Measurements from ENCODE around the gene INIP. TPM values are rescaled to one million over a fixed set of nuclear protein-coding genes. Genes with fewer than 3 reads are reported as not detected.

The INIP gene
- total and polyA plus RNA-seq, 2 of the 13 experiments (the other 11 are each of a cell fraction or from before 2014, with no cell fraction given), result 13.6 to 28.6 TPM

DNA sequence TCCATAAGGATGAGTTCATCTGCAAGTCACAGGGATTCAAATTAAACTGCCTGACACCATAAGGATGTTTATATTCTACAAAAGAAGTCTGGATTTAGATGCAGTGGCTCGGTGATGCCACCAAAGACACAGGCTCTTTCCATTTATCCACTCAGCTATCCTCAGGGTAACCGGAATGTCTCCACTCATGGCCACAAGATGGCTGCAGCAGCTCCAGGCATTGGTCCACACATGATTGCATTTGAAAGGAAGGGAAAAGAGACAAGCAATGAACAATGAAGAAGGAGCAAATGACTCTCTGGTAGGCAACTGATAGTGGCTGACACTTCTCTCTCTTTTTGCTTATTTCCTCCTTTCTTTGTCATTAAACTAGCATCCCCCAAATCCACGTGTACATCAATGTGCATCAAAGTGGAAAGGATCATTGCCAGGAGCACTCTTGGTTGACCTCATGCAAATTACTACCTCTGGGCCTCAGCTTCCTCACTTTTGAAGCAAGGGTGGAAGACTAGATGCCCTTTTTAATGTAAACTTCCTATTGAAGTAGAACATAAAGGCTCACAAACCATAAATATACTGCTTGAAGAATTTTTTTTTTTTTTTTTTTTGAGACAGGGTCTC, 25.4 kb upstream of the INIP start (continued):
- TF ChIP-seq, protein P1, sequence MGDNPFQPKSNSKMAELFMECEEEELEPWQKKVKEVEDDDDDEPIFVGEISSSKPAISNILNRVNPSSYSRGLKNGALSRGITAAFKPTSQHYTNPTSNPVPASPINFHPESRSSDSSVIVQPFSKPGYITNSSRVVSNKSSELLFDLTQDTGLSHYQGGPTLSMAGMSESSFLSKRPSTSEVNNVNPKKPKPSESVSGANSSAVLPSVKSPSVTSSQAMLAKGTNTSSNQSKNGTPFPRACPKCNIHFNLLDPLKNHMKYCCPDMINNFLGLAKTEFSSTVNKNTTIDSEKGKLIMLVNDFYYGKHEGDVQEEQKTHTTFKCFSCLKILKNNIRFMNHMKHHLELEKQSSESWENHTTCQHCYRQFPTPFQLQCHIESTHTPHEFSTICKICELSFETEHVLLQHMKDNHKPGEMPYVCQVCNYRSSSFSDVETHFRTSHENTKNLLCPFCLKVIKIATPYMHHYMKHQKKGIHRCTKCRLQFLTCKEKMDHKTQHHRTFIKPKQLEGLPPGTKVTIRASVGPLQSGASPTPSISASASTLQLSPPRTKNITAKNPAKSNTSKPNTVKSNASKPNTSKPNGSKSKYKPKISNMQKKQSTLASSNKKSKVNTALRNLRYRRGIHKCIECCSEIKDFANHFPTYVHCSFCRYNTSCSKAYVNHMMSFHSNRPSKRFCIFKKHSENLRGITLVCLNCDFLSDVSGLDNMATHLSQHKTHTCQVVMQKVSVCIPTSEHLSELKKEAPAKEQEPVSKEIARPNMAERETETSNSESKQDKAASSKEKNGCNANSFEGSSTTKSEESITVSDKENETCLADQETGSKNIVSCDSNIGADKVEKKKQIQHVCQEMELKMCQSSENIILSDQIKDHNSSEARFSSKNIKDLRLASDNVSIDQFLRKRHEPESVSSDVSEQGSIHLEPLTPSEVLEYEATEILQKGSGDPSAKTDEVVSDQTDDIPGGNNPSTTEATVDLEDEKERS (CRISPR knock-in tag; IDR thresholded peaks at IDR 0.05), result no peak
- TF ChIP-seq NFE2 (CRISPR knock-in tag; IDR thresholded peaks at IDR 0.05) (no peak), NCOA1 (CRISPR knock-in tag; IDR thresholded peaks at IDR 0.05) (no peak)
- TF ChIP-seq, protein P2, sequence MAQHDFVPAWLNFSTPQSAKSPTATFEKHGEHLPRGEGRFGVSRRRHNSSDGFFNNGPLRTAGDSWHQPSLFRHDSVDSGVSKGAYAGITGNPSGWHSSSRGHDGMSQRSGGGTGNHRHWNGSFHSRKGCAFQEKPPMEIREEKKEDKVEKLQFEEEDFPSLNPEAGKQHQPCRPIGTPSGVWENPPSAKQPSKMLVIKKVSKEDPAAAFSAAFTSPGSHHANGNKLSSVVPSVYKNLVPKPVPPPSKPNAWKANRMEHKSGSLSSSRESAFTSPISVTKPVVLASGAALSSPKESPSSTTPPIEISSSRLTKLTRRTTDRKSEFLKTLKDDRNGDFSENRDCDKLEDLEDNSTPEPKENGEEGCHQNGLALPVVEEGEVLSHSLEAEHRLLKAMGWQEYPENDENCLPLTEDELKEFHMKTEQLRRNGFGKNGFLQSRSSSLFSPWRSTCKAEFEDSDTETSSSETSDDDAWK (CRISPR knock-in tag; IDR thresholded peaks at IDR 0.05), result no peak

DNA sequence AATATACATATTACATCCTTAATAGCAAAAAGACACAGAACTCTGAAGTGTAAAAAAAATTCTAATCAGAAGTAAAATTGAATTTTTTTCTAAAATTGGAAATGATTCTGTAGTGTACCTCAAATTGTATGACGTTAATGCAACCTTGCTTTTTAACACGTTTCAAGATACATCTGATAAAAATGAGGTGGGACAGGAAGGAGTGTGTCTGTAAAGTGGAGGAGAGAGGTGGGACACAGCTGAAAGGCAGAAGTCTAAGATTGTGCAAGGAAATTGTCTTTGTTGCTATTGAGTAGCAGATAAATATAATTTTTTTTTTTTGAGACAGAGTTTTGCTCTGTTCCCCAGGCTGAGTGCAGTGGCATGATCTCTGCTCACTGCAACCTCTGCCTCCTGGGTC, 17.0 kb upstream of the INIP start:
- Histone ChIP-seq H3K4me1 (ENCODE audit: insufficient read depth, low read length) (peaks cover 30% of the 10 kb centered on the region), H3K9me3 (ENCODE audit: low read length) (no peaks in the 10 kb centered on the region), H3K27me3 (ENCODE audit: control insufficient read depth in 1 of 2, insufficient read depth in 2 of 2, low read length in 2 of 2) (no peaks in the 10 kb centered on the region), H3K36me3 (replicated peaks in 1 of 2; ENCODE audit: control insufficient read depth in 1 of 2, insufficient read depth in 2 of 2, low read length in 2 of 2) (no peaks in the 10 kb centered on the region), H3K4me3 (replicated peaks in 1 of 3; ENCODE audit: insufficient read depth in 1 of 3, low read depth in 2 of 3, low read length in 3 of 3) (no peak overlapping the region), H4K20me1 (ENCODE audit: insufficient read depth, low read length) (no peaks in the 10 kb centered on the region), H3K27ac (ENCODE audit: extremely low read length, insufficient read depth, low read length) (no peak overlapping the region), H3K4me2 (ENCODE audit: low read depth, low read length) (no peak overlapping the region), H3K79me2 (ENCODE audit: insufficient read depth, low read length) (no peaks in the 10 kb centered on the region), H2AFZ (ENCODE audit: low read length) (no peak overlapping the region), H3K9ac (ENCODE audit: insufficient read depth, low read depth, low read length) (no peak overlapping the region)
- intact Hi-C loops (cut with micrococcal nuclease; ENCODE audit: unreplicated experiment) (no loop called here), in situ Hi-C loops (cut with HindIII; ENCODE audit: extremely low pct_ligation_motif_present, low pct_unique_long_range_greater_than_20kb) (no loop called here)
- DNase-seq (ENCODE audit: low spot score) (no peak), ATAC-seq (no peak), FAIRE-seq (no peak)
- ChIA-PET CTCF (ENCODE audit: low intra/inter-chr PET ratio, low total read pairs) (no interaction called here), POLR2A (interaction anchor here (1.1 kb wide), 1 partner anchor 17 kb away, joined by 4 read pairs; the partner anchor contains the start of gene INIP)
- WGBS (ENCODE audit: low lambda C conversion rate), result 94% methylated on average over 2 of the region's 2 CpGs
- BruUV-seq (replicated peaks), result no TSS peak
- TF ChIP-seq PHB2 (IDR thresholded peaks at IDR 0.05; ENCODE audit: partially characterized antibody) (no peak), KLF6 (CRISPR knock-in tag; IDR thresholded peaks at IDR 0.05) (no peak), RFX1 (IDR thresholded peaks at IDR 0.05) (no peak), SP4 (CRISPR knock-in tag; IDR thresholded peaks at IDR 0.05) (no peak), ZNF317 (CRISPR knock-in tag; IDR thresholded peaks at IDR 0.05) (no peak), DR1 (CRISPR knock-in tag; IDR thresholded peaks at IDR 0.05) (no peak)
- TF ChIP-seq, protein P3, sequence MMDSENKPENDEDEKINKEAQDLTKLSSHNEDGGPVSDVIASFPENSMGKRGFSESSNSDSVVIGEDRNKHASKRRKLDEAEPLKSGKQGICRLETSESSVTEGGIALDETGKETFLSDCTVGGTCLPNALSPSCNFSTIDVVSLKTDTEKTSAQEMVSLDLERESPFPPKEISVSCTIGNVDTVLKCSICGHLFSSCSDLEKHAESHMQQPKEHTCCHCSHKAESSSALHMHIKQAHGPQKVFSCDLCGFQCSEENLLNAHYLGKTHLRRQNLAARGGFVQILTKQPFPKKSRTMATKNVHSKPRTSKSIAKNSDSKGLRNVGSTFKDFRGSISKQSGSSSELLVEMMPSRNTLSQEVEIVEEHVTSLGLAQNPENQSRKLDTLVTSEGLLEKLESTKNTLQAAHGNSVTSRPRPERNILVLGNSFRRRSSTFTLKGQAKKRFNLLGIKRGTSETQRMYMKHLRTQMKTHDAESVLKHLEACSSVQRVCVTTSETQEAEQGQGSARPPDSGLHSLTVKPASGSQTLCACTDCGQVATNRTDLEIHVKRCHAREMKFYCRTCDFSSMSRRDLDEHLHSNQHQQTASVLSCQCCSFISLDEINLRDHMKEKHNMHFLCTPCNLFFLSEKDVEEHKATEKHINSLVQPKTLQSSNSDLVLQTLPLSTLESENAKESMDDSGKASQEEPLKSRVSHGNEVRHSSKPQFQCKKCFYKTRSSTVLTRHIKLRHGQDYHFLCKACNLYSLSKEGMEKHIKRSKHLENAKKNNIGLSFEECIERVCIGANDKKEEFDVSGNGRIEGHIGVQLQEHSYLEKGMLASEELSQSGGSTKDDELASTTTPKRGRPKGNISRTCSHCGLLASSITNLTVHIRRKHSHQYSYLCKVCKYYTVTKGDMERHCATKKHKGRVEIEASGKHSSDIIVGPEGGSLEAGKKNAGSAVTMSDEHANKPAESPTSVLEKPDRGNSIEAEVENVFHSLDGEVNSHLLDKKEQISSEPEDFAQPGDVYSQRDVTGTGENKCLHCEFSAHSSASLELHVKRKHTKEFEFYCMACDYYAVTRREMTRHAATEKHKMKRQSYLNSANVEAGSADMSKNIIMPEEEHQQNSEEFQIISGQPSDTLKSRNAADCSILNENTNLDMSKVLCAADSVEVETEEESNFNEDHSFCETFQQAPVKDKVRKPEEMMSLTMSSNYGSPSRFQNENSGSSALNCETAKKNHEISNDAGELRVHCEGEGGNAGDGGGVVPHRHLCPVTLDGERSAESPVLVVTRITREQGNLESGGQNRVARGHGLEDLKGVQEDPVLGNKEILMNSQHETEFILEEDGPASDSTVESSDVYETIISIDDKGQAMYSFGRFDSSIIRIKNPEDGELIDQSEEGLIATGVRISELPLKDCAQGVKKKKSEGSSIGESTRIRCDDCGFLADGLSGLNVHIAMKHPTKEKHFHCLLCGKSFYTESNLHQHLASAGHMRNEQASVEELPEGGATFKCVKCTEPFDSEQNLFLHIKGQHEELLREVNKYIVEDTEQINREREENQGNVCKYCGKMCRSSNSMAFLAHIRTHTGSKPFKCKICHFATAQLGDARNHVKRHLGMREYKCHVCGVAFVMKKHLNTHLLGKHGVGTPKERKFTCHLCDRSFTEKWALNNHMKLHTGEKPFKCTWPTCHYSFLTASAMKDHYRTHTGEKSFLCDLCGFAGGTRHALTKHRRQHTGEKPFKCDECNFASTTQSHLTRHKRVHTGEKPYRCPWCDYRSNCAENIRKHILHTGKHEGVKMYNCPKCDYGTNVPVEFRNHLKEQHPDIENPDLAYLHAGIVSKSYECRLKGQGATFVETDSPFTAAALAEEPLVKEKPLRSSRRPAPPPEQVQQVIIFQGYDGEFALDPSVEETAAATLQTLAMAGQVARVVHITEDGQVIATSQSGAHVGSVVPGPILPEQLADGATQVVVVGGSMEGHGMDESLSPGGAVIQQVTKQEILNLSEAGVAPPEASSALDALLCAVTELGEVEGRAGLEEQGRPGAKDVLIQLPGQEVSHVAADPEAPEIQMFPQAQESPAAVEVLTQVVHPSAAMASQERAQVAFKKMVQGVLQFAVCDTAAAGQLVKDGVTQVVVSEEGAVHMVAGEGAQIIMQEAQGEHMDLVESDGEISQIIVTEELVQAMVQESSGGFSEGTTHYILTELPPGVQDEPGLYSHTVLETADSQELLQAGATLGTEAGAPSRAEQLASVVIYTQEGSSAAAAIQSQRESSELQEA (CRISPR knock-in tag; IDR thresholded peaks at IDR 0.05; ENCODE audit: not compliant biosample characterization), result no peak
